Keratinocyte (primary cell): ENCODE data around the gene BASP1. TPM values are rescaled to one million over a fixed set of nuclear protein-coding genes. Genes with fewer than 3 reads are reported as not detected.

ENCODE experiments used
- DNase-seq: peaks from one replicate; pipeline ENCODE4 v3.0.0-alpha.2; 2011; ENCODE audit warnings: low read depth, missing footprints, low spot score
- FAIRE-seq: peaks from 2 replicates; lab custom pipeline; 2011; peaks lifted over from hg19 to GRCh38; lab: Jason Lieb, UNC
- H2AFZ ChIP-seq: 2 replicates; pipeline ENCODE4 v1.6.0; 2012; ENCODE audit warnings: low read length, control low read depth, inconsistent platforms; ENCODE audit not compliant: control insufficient read depth
- H3K27ac ChIP-seq: 2 replicates; pipeline ENCODE4 v1.5.1; 2011; ENCODE audit warnings: low read length; ENCODE audit not compliant: control insufficient read depth, insufficient read depth
- H3K27me3 ChIP-seq: 3 replicates; pipeline ENCODE4 v1.6.0; 2011; ENCODE audit warnings: low read length; ENCODE audit not compliant: control insufficient read depth, insufficient read depth; ENCODE audit errors: extremely low read depth
- H3K36me3 ChIP-seq, 2 experiments: 2 replicates in 1 of 2; 3 replicates in 1 of 2; pipeline ENCODE4 v1.5.1; 2011; ENCODE audit warnings: low read length in 2 of 2, mild to moderate bottlenecking in 1 of 2; ENCODE audit not compliant: control insufficient read depth in 2 of 2, insufficient read depth in 2 of 2; ENCODE audit errors: extremely low read depth in 1 of 2
- H3K4me1 ChIP-seq: 3 replicates; pipeline ENCODE4 v1.5.1; 2011; ENCODE audit warnings: low read length; ENCODE audit not compliant: control insufficient read depth, insufficient read depth; ENCODE audit errors: extremely low read depth
- H3K4me2 ChIP-seq: 3 replicates; pipeline ENCODE4 v1.6.0; 2011; ENCODE audit warnings: low read depth, low read length; ENCODE audit not compliant: control insufficient read depth, insufficient read depth; ENCODE audit errors: extremely low read depth
- H3K4me3 ChIP-seq, 3 experiments: fragments of 200-600 bp in 1 of 3; sonication (generic) in 1 of 3; 2 replicates in 2 of 3; 3 replicates in 1 of 3; pipeline ENCODE4 v1.5.1; 2011 to 2016; ENCODE audit warnings: low read length in 3 of 3, mild to moderate bottlenecking in 3 of 3, control low read depth in 2 of 3, inconsistent platforms in 1 of 3, low read depth in 1 of 3, mixed read lengths in 1 of 3, mixed run types in 1 of 3, moderate library complexity in 1 of 3; ENCODE audit not compliant: control insufficient read depth in 2 of 3, insufficient read depth in 2 of 3; ENCODE audit errors: extremely low read depth in 1 of 3
- H3K79me2 ChIP-seq: 2 replicates; pipeline ENCODE4 v1.6.0; 2012; ENCODE audit warnings: low read length; ENCODE audit not compliant: control insufficient read depth, insufficient read depth
- H3K9ac ChIP-seq: 3 replicates; pipeline ENCODE4 v1.6.0; 2011; ENCODE audit warnings: low read length; ENCODE audit not compliant: control insufficient read depth, insufficient read depth; ENCODE audit errors: extremely low read depth
- H3K9me1 ChIP-seq: 3 replicates; pipeline ENCODE4 v1.6.0; 2011; ENCODE audit warnings: low read length; ENCODE audit not compliant: control insufficient read depth, insufficient read depth; ENCODE audit errors: extremely low read depth
- H3K9me3 ChIP-seq: 2 replicates; pipeline ENCODE4 v1.5.1; 2012; ENCODE audit warnings: low read depth, low read length; ENCODE audit not compliant: control insufficient read depth
- H4K20me1 ChIP-seq: 3 replicates; pipeline ENCODE4 v1.6.0; 2011; ENCODE audit warnings: low read length; ENCODE audit not compliant: control insufficient read depth, insufficient read depth; ENCODE audit errors: extremely low read depth
- EZH2 ChIP-seq: IDR thresholded peaks from one replicate; pipeline ENCODE4 v1.6.1; 2012; ENCODE audit warnings: inconsistent platforms, mild to moderate bottlenecking, low read length, moderate library complexity
- dilution Hi-C: fragments of 300-500 bp; cut with MboI; formaldehyde crosslinking; loops from one replicate; pipeline ENCODE4 v1.7.0; 2020; ENCODE audit warnings: low sequenced_read_pairs; ENCODE audit not compliant: extremely low pct_ligation_motif_present
- polyA plus RNA-seq, 5 experiments: library from polyadenylated mRNA; depleted of rRNA in 3 of 5; stranded (reverse) in 3 of 5; stranded (forward) in 1 of 5; unstranded in 1 of 5; fragments of >200 nt; gene quantifications; 1 replicate in 1 of 5; 2 replicates in 3 of 5; 3 replicates in 1 of 5; pipeline versions ENCODE4 v1.2.1 to v1.2.3, GENCODE V29; 2011 to 2012; ENCODE audit warnings: missing spikeins in 2 of 5, low read depth in 1 of 5, low replicate concordance in 1 of 5
- TF ChIP-seq, protein P1 (sequence below), 3 experiments: IDR thresholded peaks in 1 of 3; conservative IDR thresholded peaks in 1 of 3; optimal IDR thresholded peaks in 1 of 3; 2 replicates in 2 of 3; 3 replicates in 1 of 3; pipeline versions ENCODE3 to v1.5.1; 2011; ENCODE audit warnings: low read length in 3 of 3, mild to moderate bottlenecking in 3 of 3, moderate library complexity in 2 of 3, control low read depth in 1 of 3, inconsistent platforms in 1 of 3; ENCODE audit not compliant: insufficient read depth in 2 of 3; ENCODE audit errors: extremely low read depth in 1 of 3

BASP1 gene
- polyA plus RNA-seq, 1 donor (not counting 4 experiments of a cell fraction or from before 2014, with no cell fraction given) = 127 TPM

GRCh38 chr5:17261075-17261474 lies 43.6 kb downstream of the BASP1 start:
- no peak overlapping the region for H3K27ac ChIP-seq
- no peaks in the 10 kb centered on the region for H4K20me1 ChIP-seq
- H3K4me2 ChIP-seq = no peak overlapping the region
- no peaks in the 10 kb centered on the region for H3K9me1 ChIP-seq
- H3K9me3 ChIP-seq = no peaks in the 10 kb centered on the region
- H3K79me2 ChIP-seq = peaks cover 88% of the 10 kb centered on the region
- peaks cover 2 to 7% of the 10 kb centered on the region in 2 experiments for H3K36me3 ChIP-seq
- no peak overlapping the region for H3K4me3 ChIP-seq
- dilution Hi-C loops = no loop called here
- peaks cover 13% of the 10 kb centered on the region for H3K4me1 ChIP-seq
- no peak overlapping the region for H3K9ac ChIP-seq
- H3K27me3 ChIP-seq = no peaks in the 10 kb centered on the region
- no peak for TF ChIP-seq EZH2
- TF ChIP-seq, protein P1, sequence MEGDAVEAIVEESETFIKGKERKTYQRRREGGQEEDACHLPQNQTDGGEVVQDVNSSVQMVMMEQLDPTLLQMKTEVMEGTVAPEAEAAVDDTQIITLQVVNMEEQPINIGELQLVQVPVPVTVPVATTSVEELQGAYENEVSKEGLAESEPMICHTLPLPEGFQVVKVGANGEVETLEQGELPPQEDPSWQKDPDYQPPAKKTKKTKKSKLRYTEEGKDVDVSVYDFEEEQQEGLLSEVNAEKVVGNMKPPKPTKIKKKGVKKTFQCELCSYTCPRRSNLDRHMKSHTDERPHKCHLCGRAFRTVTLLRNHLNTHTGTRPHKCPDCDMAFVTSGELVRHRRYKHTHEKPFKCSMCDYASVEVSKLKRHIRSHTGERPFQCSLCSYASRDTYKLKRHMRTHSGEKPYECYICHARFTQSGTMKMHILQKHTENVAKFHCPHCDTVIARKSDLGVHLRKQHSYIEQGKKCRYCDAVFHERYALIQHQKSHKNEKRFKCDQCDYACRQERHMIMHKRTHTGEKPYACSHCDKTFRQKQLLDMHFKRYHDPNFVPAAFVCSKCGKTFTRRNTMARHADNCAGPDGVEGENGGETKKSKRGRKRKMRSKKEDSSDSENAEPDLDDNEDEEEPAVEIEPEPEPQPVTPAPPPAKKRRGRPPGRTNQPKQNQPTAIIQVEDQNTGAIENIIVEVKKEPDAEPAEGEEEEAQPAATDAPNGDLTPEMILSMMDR (optimal IDR thresholded peaks at IDR 0.05 in 1 of 3, IDR thresholded peaks at IDR 0.05 in 1 of 3, conservative IDR thresholded peaks at IDR 0.05 in 1 of 3; ENCODE audit: extremely low read depth in 1 of 3, insufficient read depth in 2 of 3, low read length in 3 of 3) = no peak
- DNase-seq (no peak), FAIRE-seq (no peak)
- no peak overlapping the region for H2AFZ ChIP-seq

DNA sequence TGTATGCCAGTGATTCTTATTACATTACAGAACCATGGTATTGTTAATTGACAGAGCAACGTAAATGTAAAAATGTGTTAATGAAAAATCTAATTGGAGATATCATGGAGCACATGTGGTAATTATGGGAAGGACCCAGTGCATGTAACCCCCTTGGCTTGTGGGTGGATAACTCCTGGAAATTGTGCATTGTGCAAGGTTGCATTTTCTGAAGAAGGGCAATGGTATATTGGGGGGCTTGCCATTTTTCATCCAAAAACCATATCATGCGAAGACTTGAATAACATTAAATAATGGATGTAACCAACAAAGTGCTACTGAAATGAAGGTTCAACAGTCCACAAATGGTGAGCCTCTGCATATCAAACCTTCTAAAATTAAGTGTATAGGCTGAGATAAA lies 47.6 kb downstream of the BASP1 start:
- no peak overlapping the region for H3K9ac ChIP-seq
- no peak overlapping the region for H3K4me3 ChIP-seq
- H3K9me1 ChIP-seq = no peaks in the 10 kb centered on the region
- TF ChIP-seq EZH2 = no peak
- no peak overlapping the region for H2AFZ ChIP-seq
- no peak overlapping the region for H3K4me2 ChIP-seq
- DNase-seq = no peak
- no peaks in the 10 kb centered on the region for H3K9me3 ChIP-seq
- H3K4me1 ChIP-seq = no peaks in the 10 kb centered on the region
- H3K79me2 ChIP-seq = peaks cover 80% of the 10 kb centered on the region
- no peaks in the 10 kb centered on the region for H3K27me3 ChIP-seq
- dilution Hi-C loops = no loop called here
- H3K27ac ChIP-seq = no peak overlapping the region
- no peaks in the 10 kb centered on the region for H4K20me1 ChIP-seq
- no peak for FAIRE-seq
- peaks cover 0 to 2% of the 10 kb centered on the region in 2 experiments for H3K36me3 ChIP-seq

DNA sequence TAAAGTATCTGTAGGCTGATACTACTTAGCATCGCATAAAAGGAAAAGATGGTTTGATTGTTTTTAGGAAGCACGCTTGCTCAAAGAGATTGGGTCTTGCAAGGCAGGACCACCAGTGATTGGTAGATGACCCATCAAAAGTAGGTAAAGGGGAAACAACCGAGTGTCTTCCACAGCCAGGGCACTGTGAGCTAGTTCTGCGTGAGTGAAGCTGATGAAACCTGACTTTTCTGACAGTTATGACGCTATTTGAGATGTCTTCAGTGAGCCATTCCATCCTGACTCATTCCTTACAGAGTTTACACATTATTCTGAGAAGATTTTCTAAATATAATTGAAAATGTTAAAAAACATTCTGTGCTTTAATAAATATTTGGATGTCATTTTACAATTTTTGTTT lies 49.7 kb downstream of the BASP1 start:
- dilution Hi-C loops = no loop called here
- peaks cover 0 to 1% of the 10 kb centered on the region in 2 experiments for H3K36me3 ChIP-seq
- TF ChIP-seq, protein P1 (optimal IDR thresholded peaks at IDR 0.05 in 1 of 3, IDR thresholded peaks at IDR 0.05 in 1 of 3, conservative IDR thresholded peaks at IDR 0.05 in 1 of 3; ENCODE audit: extremely low read depth in 1 of 3, insufficient read depth in 2 of 3, low read length in 3 of 3) = no peak
- no peak for TF ChIP-seq EZH2
- no peaks in the 10 kb centered on the region for H3K4me1 ChIP-seq
- H3K27me3 ChIP-seq = no peaks in the 10 kb centered on the region
- no peak overlapping the region for H3K9ac ChIP-seq
- no peak for DNase-seq
- H3K79me2 ChIP-seq = peaks cover 76% of the 10 kb centered on the region
- no peak overlapping the region for H3K4me2 ChIP-seq
- FAIRE-seq = no peak
- no peak overlapping the region for H3K4me3 ChIP-seq
- H3K9me3 ChIP-seq = no peaks in the 10 kb centered on the region
- H4K20me1 ChIP-seq = no peaks in the 10 kb centered on the region
- no peak overlapping the region for H3K27ac ChIP-seq
- H3K9me1 ChIP-seq = no peaks in the 10 kb centered on the region
- H2AFZ ChIP-seq = no peak overlapping the region
